ENCODE results near the gene MITF.

GRCh38 chr3:69930564-69930963 lies 191.3 kb downstream of the MITF start:
- no peak for TF ChIP-seq EP300 (conservative IDR thresholded peaks at IDR 0.05; ENCODE audit: poor library complexity, severe bottlenecking)
- no peak for TF ChIP-seq POLR2AphosphoS5 (IDR thresholded peaks at IDR 0.05)
- TF ChIP-seq CTCF (IDR thresholded peaks at IDR 0.05; ENCODE audit: poor library complexity, severe bottlenecking), result no peak
- TF ChIP-seq TAF1 (IDR thresholded peaks at IDR 0.05; ENCODE audit: low read depth), result no peak
- no peak for TF ChIP-seq EZH2 (IDR thresholded peaks at IDR 0.05; ENCODE audit: borderline replicate concordance, insufficient read depth, low read length, poor library complexity, severe bottlenecking)
- no peak for TF ChIP-seq SMC3 (conservative IDR thresholded peaks at IDR 0.05; ENCODE audit: poor library complexity)
- no peak for TF ChIP-seq REST (IDR thresholded peaks at IDR 0.05; ENCODE audit: borderline replicate concordance)
- no peak for TF ChIP-seq RAD21 (conservative IDR thresholded peaks at IDR 0.05)
- no peak for TF ChIP-seq MXI1 (conservative IDR thresholded peaks at IDR 0.05; ENCODE audit: poor library complexity, severe bottlenecking)
